HG03060 (cell line): ENCODE data around the gene WFS1.

Source experiments
- ATAC-seq: cut with Tn5 transposase; IDR thresholded peaks from one replicate; pipeline ENCODE4 v1.9.1; 2021; ENCODE audit warnings: low read depth, moderate number of reproducible peaks; ENCODE audit not compliant: unreplicated experiment

WFS1 gene

DNA sequence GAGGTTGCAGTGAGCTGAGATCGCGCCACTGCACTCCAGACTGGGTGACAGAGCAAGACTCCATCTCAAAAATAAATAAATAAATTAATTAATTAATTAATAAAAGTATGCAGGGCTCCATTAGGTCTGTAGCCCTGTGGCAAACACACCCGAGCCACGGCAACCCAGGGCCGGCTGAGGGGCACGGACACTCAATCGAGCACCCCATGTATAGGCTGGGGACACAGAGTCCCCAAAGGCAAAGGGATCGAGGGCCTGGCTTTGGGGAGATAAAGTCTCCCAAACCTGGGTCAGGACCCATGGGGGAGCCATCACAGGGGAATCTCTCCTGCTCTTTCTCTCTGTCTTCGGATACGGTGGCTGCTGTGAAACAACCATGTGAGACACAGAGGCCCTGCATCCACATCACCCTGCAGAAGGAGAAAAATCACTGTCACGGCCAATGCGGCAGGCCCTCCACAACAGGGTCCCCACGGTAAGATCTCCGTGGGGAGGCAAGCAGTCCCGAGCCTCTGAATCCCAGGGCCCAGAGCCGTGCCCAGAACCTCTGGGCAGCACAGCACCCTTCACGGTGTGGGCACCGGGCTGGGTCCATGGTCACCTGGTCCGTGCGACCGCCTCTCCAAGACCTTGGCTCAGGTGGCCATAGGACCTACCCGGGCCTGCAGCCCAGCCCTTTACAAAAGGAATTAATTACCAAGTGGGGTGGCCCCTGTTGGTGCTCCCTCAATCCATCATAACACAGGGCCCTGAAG is 81.8 kb downstream of the WFS1 start:
- ATAC-seq = no peak

- no peak for ATAC-seq
Observed at GRCh38 chr4:6352031-6352692, 82.5 kb downstream of the WFS1 start.
